HEK293T (cell line): ENCODE data around the gene TMCC2.
"Not testable (repeated sequence)": the region's sequence is repeated elsewhere in the genome, so short reads cannot be mapped to it uniquely, and the experiment has no call there.

Experiments
- CTCF ChIA-PET: fragments of 350-600 bp; formaldehyde crosslinking; extraction: SDS; loops from one replicate; lab custom pipeline; 2021; ENCODE audit warnings: antibody characterized with exemption, inconsistent platforms; lab: Yijun Ruan, JAX
- POLR2A ChIA-PET: fragments of 350-600 bp; formaldehyde crosslinking; extraction: SDS; loops from one replicate; lab custom pipeline; 2020; ENCODE audit warnings: antibody characterized with exemption, inconsistent platforms; lab: Yijun Ruan, JAX
- DNase-seq: peaks from one replicate; pipeline ENCODE4 v3.0.0; 2012; ENCODE audit warnings: mixed read lengths; ENCODE audit errors: extremely low spot score
- ARNT ChIP-seq: fragments of 450-650 bp; IDR thresholded peaks from 2 replicates; pipeline ENCODE4 v1.6.1; 2017; ENCODE audit warnings: mild to moderate bottlenecking
- BHLHE40 ChIP-seq: fragments of 450-650 bp; IDR thresholded peaks from 2 replicates; pipeline ENCODE4 v1.6.1; 2016; ENCODE audit warnings: mild to moderate bottlenecking, moderate library complexity, borderline replicate concordance
- CTBP1 ChIP-seq: fragments of 450-650 bp; IDR thresholded peaks from 2 replicates; pipeline ENCODE4 v1.6.1; 2016; ENCODE audit warnings: borderline replicate concordance
- ELF4 ChIP-seq: fragments of 450-650 bp; IDR thresholded peaks from 2 replicates; pipeline ENCODE4 v1.6.1; 2017; ENCODE audit warnings: antibody characterized with exemption
- FOXA1 ChIP-seq: fragments of 450-650 bp; IDR thresholded peaks from 2 replicates; pipeline ENCODE4 v1.6.1; 2016; ENCODE audit warnings: mild to moderate bottlenecking
- FOXK2 ChIP-seq: fragments of 450-650 bp; IDR thresholded peaks from 2 replicates; pipeline ENCODE4 v1.6.1; 2016; ENCODE audit warnings: mild to moderate bottlenecking
- FOXM1 ChIP-seq: fragments of 450-650 bp; IDR thresholded peaks from 2 replicates; pipeline ENCODE4 v1.6.1; 2017; ENCODE audit warnings: mild to moderate bottlenecking, borderline replicate concordance
- HDGF ChIP-seq: fragments of 450-650 bp; IDR thresholded peaks from 2 replicates; pipeline ENCODE4 v1.6.1; 2017; ENCODE audit warnings: antibody characterized with exemption, borderline replicate concordance
- L3MBTL2 ChIP-seq: fragments of 450-650 bp; conservative IDR thresholded peaks from 2 replicates; pipeline ENCODE4 v1.6.1; 2016; ENCODE audit warnings: mild to moderate bottlenecking
- LEF1 ChIP-seq: fragments of 450-650 bp; IDR thresholded peaks from 2 replicates; pipeline ENCODE4 v1.6.1; 2017; ENCODE audit warnings: mild to moderate bottlenecking, borderline replicate concordance
- NFRKB ChIP-seq: fragments of 450-650 bp; IDR thresholded peaks from 2 replicates; pipeline ENCODE4 v1.6.1; 2016; ENCODE audit warnings: mild to moderate bottlenecking, moderate library complexity
- SP1 ChIP-seq: fragments of 450-650 bp; IDR thresholded peaks from 2 replicates; pipeline ENCODE4 v1.6.1; 2017
- SUZ12 ChIP-seq: fragments of 450-650 bp; IDR thresholded peaks from 2 replicates; pipeline ENCODE4 v1.6.1; 2016; ENCODE audit warnings: mild to moderate bottlenecking
- TARDBP ChIP-seq: fragments of 450-650 bp; IDR thresholded peaks from 2 replicates; pipeline ENCODE4 v1.6.1; 2016
- ZNF384 ChIP-seq: fragments of 450-650 bp; IDR thresholded peaks from 2 replicates; pipeline ENCODE4 v1.6.1; 2016
- TF ChIP-seq, protein P1 (sequence below): fragments of 450-650 bp; IDR thresholded peaks from 2 replicates; pipeline ENCODE4 v1.6.1; 2016

TMCC2 gene

DNA sequence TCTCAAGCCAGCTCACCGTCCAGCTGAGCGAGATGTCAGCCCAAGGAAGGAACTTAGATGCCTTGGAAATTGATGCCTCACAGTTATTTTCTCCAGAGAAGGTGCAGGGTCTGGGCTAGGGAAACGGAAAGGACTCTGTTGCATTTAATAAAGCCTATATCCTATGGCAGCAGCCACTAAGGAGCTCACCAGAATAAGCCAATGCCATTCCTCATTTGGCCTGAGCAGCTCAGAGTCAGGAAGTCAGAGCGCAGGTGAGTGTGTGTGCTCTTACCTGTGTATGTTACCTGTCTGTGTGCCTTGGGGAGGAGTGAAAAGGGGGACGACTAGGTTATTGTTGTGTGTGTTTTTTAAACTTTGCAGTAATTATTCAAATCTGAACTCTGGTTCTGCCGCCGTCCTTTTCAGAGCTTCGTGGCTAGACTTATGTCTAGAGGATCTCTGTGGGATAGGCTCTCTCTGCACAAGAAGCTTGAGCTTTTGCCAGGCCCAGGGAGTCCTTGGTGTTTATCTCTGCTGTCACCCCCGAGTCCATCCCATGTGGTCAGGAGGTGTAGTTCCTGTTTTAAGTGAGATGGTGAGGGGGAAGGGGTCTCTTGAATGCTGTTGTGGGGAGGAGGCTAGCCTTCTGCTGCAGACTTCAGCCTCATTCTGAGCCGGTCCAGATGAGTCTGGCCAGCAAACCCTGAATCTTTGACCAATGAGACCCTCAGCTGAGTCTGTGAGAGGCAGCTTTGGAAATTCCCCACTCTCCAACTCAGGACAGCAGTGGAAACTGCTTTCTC, 2.4 kb downstream of the TMCC2 start:
- POLR2A ChIA-PET = interaction anchor here (1.0 to 3.4 kb wide), 7 partner anchors 9 to 91 kb away, joined by 3 to 16 read pairs (median 8); partner anchors contain the start of gene DSTYK
- TF ChIP-seq L3MBTL2 (no peak), TARDBP (no peak), FOXK2 (no peak), LEF1 (no peak), HDGF (no peak), ARNT (no peak), SP1 (no peak)
- TF ChIP-seq, protein P1, sequence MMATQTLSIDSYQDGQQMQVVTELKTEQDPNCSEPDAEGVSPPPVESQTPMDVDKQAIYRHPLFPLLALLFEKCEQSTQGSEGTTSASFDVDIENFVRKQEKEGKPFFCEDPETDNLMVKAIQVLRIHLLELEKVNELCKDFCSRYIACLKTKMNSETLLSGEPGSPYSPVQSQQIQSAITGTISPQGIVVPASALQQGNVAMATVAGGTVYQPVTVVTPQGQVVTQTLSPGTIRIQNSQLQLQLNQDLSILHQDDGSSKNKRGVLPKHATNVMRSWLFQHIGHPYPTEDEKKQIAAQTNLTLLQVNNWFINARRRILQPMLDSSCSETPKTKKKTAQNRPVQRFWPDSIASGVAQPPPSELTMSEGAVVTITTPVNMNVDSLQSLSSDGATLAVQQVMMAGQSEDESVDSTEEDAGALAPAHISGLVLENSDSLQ = no peak
- DNase-seq = no peak
- CTCF ChIA-PET = interaction anchor here (0.6 to 3.1 kb wide), 14 partner anchors 21 to 174 kb away, joined by 3 to 34 read pairs (median 4); no protein-coding TSS in a partner anchor

DNA sequence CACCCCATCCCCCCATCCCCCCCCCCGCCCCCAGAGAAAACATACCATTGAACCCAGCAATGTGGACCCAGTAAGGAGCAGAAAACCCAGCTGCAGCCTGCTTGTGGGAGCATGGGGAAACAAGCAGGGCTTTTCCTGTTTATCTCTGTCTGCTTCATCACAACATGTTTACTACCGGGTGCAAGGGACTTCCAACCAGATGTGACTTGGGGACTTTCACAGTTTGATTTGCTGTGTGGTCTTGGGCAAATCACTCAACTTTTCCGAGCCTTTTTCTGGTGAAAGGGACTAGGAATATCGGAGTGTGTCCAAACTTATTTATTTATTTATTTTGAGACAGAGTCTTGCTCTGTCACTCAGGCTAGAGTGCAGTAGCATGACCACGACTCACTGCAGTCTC, 3.2 kb downstream of the TMCC2 start:
- TF ChIP-seq FOXA1 (no peak), CTBP1 (no peak), BHLHE40 (no peak), SUZ12 (no peak), L3MBTL2 (no peak), TARDBP (no peak), SP1 (no peak), ARNT (no peak), LEF1 (no peak), ZNF384 (no peak), FOXM1 (no peak), NFRKB (no peak), HDGF (no peak), FOXK2 (no peak), ELF4 (no peak)
- TF ChIP-seq, protein P1 = no peak
- DNase-seq = no peak
- CTCF ChIA-PET = no interaction called here
- POLR2A ChIA-PET = no interaction called here

DNA sequence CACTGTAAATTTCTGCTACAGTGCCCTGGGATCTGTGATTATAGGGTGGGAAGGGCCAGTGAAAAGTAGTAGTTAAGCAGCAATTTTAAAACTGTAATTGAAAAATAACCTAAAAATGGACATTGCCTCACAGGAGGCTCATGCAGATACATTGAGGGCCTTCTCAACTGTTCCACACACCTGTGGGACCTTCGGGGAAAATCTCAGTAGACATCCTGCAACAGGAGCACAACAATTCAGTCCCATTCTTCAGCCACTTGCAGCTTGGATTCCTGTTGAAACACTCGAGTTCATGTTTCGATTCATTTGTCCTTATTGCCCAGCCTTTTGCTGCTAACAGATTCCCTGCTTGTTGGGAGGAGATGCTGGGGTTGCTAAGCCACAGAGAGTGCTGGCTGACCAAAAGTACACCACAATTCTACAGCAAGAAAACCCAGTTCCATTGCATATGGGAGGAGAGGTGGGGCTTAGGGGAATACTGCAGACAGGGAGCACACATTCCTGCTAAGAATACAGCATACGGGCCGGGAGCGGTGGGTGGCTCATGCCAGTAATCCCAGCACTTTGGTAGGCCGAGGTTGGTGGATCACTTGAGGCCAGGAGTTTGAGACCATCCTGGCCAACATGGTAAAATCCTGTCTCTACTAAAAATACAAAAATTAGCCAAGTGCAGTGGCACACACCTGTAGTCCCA, 4.5 kb downstream of the TMCC2 start:
- no peak for DNase-seq
- ChIA-PET POLR2A (no interaction called here), CTCF (no interaction called here)
- TF ChIP-seq FOXK2 (no peak), CTBP1 (no peak), HDGF (no peak), SUZ12 (no peak), LEF1 (no peak), ARNT (no peak), SP1 (no peak), NFRKB (no peak), FOXA1 (no peak), ZNF384 (no peak), BHLHE40 (no peak), L3MBTL2 (no peak), FOXM1 (no peak), ELF4 (no peak)
- TF ChIP-seq, protein P1 = no peak

DNA sequence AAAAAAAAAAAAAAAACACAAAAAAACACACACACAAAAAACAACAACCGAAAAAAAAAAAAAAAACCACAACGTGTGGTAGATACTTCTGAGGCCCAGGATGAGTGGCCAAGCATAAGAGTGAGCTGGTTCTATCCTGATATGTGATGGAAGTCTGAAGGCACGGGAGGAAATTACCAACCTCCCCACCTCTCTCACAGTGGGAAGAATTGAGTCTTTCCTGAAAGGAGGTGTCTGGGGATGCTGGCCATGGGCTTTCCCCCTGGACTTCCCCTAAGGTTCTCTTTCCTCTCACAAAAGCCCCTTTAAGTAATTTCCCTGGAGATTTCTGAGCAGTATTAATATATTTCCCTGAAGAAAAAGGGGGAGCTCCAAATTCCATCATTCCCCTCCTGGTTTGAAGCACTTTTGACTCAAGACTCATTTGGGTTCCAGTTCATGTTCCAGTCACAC, 5.2 kb downstream of the TMCC2 start:
- TF ChIP-seq ARNT (no peak), SUZ12 (no peak), FOXM1 (no peak), HDGF (no peak), ELF4 (no peak), CTBP1 (no peak), NFRKB (no peak), FOXK2 (no peak), TARDBP (no peak), SP1 (no peak), ZNF384 (no peak), FOXA1 (no peak), L3MBTL2 (no peak), LEF1 (no peak), BHLHE40 (no peak)
- TF ChIP-seq, protein P1 = no peak
- no peak for DNase-seq
- POLR2A ChIA-PET = no interaction called here
- CTCF ChIA-PET = interaction anchor here (0.6 to 1.1 kb wide), 3 partner anchors 12 to 92 kb away, joined by 3 to 5 read pairs (median 5); no protein-coding TSS in a partner anchor

DNA sequence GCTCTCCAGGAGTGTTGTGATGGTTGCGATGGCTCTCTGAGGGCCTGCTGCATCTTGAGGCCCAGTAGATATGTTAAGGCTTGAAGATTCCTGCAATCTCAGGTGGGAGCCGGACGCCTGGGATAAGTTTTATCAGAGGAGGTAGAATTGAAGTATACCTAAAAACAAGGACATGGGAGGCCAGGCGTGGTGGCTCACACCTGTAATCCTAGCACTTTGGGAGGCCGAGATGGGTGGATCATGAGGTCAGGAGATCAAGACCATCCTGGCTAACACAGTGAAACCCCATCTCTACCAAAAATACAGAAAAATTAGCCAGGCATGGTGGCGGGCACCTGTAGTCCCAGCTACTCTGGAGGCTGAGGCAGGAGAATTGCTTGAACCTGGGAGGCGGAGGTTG, 6.2 kb downstream of the TMCC2 start:
- DNase-seq, POLR2A ChIA-PET: not testable (repeated sequence)
- CTCF ChIA-PET = interaction anchor here (0.9 to 1.1 kb wide), 2 partner anchors 22 to 205 kb away, joined by 4 to 5 read pairs; no protein-coding TSS in a partner anchor
